OCI-M1 (cell line): ENCODE measurements around the gene WDR5.
A peak's percentile ranks its signal among the peaks of the same experiment; 100 is the strongest.

ENCODE experiments used
- DNase-seq: peaks from one replicate; lab custom pipeline; 2025; lab: John Stamatoyannopoulos, UW

WDR5 gene

DNA sequence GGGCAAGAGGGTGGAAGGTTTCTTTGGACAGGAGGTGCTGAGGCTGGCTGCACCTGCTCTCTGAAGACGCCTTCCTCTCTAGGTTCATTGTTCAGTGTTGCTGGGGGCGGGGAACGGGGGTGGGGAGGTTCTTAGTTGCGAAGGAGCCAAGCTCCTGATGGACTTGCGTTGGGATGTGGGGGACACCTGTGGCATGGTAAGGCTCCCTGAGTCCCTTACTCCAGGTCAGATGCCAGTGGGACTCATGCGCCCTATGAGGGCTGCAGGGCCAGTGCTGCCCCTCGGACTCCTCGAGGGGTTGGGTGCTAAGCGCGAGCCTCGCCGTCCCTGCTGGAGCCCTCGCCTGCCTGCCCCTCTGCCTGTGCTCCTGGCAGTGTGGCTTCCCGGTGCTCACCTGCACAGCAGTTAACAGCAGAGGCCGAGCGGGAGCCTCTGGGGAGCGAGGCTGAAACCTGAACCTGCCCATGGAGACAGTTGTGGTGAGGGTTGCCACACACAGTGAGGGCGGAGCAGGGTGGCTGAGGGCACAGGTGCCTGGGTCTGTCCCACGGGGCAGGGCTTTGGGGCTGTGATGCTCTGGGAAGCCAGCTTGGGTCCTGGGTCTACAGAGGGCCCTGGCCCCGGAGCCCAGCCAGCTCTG lies 23.0 kb downstream of the WDR5 start:
- no peak for DNase-seq

DNA sequence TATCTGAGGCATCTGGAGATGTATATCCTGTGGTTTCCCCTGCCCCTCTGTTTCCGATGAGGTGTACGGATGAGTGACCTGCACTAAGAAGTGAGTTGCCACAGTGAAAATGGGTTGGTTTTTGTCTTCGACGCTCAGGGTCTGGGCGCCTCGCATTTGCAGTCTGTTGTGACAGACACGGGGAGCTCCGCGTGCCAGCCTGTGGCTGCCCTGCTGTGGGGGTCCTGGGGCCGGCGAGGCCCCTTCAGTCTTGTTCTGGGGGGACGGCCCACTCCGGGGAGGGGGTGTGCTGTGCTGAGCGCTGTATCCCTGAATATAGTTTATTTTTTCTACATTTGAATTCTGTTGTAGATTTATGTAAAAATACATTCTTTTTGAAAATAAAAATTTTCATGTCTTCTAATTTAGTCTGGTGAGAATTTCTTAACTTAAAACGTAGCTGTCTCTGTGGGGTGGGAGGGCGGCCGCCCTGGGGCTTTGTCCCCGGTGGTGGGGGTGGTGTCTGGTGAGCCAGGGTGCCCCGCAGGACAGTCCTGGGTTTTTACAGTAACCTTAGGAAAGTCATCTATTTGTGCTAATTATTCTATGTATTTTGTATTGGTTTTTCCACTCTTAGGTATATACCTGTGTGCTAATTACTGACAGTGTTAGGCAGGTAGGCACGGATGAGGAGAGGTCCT lies 23.8 kb downstream of the WDR5 start:
- DNase-seq = no peak

DNA sequence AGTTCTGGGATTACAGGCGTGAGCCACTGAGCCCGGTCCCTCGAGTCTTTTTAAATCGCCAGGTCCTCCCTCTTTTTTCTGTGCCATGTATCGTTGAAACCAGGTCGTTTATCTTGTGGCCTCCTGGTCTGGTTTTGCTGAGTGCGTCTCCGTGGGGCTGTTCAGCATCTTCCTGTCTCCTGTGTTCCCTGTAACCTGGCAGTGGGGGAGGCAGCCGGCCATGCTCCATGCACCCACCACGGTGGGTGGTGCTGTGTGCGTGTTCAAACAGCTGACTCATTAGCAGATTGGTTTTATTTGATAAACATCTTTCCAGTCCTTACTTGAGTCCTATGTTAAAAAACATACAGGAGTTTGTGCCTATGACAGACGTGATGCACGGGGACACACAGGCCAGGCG lies 25.8 kb downstream of the WDR5 start:
- no peak for DNase-seq

DNA sequence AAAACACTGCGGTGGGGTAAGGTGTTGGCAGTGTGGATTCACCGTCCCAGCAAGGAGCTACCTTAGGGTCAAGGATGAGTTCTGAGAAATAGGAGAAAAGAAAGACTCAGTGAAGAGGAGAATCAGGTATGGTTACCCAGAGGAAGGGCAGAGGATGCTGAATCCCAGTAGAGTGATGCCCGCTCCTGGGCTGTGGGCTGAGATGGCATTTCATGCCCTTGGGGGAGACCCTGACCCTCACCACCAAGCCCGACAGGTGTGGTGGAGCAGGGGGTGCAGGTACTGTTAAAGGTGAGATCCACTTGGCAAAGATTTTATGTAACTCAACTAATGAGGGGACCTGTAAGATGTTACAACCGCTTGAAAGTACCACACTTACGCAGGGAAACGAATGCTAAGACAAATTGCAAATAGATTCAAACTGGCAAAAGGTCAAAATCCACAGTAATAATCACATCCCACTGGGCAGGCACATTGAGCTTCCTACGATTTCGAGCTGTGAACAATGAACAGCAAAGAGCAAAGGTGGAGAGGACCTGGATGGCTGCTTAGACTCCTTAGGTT lies 26.4 kb downstream of the WDR5 start:
- DNase-seq = no peak

DNA sequence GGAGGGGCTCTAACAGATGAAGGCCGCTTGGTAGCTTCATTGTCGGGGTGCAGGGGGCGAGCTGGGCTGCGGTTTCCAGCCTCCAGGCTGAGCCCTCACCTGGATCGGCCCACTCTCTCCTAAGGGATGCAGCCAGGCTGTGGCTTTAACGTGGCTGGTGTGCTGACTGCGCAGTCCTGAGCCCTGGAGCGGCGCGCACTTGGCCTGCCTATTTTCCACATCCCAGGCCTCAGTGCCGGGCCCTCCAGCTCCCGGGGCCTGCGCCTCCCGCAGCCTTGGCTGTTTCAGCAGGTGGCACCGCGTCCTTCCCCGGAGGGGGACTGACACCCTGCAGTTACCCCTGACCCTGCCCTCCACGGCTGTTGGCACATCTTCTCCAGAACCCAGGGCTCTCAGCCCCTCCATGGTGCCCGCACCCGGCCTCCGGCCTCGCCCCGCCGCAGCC lies 27.1 kb downstream of the WDR5 start:
- DNase-seq = no peak

DNA sequence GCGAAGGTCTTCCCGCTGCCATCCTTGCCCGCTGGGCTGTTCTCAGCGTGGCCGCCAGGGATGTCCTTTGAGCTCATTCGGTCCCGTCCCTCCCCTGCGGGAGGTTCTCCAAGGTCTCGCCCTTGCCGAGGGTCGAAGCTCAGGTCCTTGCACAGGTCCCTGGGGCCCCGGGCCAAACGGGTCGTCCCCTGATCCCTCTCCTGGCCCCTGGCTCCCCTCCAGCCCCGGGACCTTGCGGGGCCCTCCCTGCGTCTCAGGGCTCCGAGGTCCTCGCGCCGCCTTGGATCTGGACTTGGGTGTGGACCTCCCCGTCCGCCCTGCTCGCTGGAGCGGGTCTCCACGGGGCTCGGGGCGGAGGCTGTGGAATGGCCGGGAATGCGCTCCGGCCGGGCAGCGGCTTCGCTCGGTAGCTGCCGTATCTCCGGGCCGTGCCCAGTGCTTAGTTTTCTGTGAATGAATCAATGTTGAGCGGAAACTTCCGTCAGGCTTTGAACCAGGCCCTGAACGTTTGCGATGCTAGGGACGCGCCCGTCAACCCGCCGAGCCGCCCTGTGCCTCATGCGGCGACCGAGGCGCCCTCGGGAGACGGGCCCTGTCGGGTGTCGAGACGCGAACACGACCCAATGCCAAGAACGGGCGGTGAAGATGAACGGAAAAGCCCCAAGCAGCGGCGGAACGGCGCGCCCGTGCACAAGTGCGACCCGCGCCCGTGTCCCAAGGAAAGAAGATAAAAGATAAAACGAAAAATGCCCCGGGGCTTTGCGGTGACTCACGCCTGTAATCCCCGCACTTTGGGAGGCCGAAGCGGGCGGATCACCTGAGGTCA lies 27.7 kb downstream of the WDR5 start:
- DNase-seq = peak; percentile 63

DNA sequence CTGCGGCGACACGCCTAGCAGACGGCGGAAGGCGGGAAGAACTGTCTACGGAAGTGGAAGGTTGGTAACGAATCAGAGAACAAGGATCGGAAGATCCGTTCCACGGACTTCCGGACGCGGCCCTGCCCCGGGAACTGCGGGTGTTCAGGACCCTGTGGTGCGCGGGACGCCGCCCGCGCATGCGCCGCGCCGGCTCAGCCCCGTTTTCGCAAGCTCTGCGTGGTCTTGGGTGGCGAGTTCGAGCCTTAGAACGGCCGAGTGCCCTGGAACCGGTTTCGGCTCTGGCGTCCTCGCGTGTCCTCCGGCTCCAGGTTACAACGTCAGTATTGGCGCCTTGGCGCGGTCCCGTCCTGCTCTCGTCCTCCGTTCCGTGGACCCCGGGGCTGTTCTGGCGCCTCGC lies 29.0 kb downstream of the WDR5 start:
- no peak for DNase-seq

DNA sequence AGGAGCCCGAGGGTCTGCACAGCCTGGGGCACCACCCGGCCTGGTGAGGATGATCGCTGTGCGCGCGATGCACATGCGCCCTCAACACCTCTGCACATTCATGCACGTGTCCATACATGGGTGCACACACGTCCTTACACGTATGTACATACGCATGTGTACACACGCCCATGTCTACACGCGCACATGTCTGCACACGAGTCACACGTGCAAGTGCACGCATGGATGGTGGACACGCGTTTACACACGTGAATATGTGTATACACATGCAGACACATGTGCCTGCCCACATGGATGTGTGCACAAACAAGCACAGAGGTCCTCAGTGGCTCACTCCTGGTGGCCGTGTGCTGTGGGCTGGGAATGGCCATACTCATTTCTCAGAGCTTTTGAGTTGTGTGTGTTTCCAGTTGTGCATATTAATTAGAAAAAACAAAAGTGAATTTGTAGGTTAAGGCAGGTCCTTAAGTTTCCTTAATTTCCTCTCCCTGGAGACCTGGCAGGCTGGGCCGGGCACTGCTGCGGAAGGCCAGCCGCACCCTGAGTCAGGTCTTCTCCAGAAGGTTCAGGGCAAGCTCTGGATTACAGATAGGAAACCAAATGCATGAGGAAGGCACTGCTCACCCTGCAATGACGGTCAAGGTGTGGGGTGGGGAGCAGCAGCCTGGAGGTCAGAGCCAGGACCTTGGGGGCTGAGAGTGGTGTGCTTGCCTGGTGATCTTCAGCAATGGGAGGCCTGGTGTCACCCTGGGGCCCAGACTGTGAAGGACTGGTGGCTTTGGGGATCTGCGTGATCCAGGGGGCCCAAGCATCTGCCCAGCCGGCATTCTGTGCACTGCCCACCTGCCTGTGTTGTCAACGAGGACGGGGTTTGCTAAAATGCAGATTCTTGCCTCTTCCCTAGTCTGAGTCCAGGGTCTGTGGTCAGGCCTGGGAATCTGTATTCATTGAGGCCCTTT lies 29.8 kb downstream of the WDR5 start:
- no peak for DNase-seq

DNA sequence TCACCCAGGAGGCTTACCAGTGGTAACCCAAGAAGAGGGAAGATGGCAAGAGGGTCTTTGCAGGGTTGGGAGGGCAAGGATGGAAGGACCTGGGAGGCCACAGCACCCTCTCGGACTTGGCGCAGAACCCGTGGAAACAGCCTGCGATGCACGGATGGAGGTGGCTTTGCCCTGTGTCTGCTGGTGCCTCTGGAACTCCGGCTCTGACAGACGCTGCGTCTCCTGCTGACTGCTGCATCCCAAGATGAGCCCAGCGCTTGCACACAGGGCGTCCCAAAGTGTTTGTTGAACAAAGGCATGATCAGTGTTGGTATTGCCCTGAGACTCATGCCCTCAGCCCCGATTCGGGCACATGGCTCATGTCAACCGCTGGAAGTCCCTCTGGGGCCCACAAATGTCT lies 30.5 kb downstream of the WDR5 start:
- DNase-seq = no peak

DNA sequence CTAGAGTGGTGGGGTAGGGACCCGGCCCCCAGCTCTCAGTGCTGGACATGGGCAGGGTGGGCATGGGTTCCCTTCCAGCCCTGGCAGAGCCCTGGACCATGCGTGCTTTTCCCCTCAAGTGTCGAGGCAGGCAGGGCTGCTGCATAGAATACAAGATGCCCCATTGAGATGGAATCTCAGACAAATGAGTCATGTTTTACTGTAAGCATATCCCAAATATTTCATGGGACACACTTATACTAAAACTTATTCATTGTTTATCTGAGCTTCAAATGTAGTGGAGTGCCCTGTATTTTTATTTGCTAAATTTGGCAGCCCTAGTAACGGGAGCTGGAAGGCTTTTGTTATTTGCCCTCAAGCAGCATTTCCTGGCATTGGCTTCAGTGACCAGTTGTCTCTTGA lies 31.6 kb downstream of the WDR5 start:
- no peak for DNase-seq

DNA sequence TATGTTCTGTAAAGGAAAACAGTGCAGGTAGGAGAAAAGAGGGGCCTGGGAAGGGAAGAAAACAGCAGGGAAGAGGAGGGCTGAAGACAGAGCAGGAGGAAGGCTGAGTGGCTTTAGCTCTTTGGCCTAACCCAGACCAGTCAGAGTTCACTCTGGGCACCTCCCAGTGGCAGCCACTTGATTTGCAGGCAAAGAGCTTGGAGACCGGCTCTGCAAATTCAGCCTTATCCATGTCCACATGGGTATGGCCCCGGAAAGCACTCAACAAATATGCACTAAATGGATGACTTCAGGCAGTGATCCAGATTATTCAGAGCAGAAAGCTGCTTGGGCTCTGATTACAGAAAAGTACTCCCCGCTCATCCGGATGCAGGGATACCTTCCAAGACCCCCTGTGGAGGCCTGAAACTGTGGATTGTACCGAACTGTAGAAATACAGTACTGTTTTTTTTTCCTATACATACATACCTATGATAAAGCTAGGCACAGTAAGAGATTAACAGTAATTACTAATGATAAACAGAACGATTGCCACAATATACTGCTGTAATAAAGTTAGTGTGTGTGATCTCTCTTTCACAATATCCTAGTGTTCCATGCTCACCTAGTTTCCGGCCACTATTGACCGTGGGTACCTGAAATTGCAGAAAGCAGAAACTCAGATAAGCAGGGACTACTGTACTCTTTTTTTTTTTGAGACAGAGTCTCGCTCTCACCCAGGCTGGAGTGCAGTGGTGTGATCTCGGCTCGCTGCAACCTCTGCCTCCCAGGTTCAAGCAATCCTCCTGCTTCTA lies 33.1 kb downstream of the WDR5 start:
- DNase-seq = no peak

DNA sequence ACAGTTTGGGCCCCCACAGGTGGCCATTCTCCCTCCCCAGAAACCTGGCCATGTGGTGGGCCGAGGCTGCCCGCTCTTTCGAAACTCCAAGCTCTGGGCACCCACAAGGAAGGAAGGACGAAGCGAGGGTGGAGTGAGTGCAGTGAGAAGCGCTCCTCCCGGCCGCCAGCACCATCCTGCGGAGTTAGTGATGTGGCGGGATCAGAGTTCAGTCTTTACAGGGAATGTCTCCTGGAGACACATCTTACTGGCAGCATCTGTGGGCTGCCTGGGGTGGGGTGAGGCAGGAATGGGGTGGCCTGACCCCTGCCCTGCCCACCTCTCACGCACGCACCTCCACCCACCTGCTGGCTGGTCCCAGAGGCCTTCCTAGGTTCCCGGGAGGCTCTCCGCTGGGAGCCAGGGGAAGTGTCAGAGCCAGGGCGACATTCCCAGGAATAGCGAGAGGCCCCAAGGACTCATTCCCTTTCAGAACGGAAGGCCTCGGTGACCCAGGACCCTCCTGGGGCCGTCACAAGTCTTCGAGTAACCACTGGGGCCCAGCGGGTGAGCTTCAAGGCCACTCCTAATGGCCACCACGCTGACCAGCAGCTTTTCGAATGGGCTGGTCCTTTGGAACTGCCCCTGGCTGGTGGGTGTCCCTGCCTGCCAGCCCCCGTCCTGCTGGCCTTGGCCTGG lies 34.0 kb downstream of the WDR5 start:
- DNase-seq = no peak

DNA sequence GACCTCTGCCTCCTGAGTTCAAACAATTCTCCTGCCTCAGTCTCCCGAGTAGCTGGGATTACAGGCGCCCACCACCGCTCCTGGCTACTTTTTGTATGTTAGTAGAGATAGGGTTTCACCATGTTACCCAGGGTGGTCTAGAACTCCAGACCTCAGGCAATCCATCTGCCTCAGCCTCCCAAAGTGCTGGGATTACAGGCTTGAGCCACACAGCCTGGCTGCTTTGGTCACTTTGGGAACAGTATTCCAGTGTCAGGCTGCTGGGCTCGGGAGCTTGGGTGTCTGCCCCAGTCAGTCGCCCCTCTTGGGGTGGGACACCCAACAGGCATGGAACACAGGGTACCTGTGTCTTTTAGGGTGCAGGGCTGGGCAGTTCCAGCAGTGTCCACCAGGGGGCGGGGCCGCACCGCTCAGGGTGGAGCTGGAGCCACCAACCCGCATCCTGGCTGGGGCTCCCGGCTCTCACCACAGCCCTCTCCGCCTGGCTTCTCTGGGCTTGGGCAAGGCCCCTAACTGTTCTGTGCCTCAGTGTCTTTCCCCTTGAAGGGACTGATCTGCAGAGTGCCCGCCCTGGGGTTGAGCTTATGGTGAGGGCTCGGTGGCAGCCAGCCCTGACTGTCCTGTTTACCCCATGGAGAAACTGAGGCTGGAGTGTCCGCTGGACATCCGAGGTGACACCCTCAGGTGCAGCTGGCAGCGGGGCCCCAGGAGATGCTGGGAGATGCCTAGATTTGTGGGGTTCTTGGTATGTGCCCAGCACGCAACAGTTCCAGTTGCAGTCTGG lies 34.8 kb downstream of the WDR5 start:
- DNase-seq = no peak

DNA sequence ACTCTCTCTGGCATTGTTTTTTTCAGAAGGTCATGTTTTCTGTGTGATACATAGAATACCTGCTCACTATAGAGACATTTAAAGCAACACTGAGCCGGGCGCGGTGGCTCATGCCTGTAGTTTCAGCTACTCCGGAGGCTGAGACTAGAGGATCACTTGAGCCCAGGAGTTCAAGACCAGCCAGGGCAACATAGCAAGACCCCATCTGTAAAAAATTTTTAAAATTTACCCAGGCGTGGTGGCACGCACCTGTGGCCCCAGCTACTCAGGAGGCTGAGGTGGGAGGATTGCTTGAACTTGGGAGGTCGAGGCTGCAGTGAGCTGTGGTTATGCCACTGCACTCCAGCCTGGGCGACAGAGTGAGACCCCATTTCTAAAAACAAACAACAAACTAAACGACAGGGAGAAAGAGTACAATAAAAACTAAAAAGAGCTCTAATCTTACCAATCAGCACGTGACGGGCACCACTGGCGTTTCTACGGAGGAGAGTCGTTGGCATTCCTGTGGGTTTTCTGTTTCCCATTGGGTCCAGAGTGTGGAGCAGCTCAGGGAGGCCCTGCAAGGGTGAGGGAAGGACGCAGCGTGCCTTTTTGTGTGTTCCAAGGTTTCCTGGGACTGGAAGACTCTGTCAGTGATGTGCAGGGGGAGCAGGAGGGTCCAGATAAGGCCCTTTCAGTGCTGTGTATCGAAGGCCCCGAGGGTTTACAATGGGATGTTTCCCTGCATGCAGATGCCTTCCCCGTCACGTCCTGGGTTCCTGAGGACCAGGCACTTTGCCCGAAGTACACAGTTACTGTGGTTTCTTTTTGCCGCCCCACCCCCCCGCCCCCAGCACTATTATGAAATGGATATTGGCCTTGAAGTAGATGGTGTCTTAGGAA lies 35.7 kb downstream of the WDR5 start:
- DNase-seq = no peak

DNA sequence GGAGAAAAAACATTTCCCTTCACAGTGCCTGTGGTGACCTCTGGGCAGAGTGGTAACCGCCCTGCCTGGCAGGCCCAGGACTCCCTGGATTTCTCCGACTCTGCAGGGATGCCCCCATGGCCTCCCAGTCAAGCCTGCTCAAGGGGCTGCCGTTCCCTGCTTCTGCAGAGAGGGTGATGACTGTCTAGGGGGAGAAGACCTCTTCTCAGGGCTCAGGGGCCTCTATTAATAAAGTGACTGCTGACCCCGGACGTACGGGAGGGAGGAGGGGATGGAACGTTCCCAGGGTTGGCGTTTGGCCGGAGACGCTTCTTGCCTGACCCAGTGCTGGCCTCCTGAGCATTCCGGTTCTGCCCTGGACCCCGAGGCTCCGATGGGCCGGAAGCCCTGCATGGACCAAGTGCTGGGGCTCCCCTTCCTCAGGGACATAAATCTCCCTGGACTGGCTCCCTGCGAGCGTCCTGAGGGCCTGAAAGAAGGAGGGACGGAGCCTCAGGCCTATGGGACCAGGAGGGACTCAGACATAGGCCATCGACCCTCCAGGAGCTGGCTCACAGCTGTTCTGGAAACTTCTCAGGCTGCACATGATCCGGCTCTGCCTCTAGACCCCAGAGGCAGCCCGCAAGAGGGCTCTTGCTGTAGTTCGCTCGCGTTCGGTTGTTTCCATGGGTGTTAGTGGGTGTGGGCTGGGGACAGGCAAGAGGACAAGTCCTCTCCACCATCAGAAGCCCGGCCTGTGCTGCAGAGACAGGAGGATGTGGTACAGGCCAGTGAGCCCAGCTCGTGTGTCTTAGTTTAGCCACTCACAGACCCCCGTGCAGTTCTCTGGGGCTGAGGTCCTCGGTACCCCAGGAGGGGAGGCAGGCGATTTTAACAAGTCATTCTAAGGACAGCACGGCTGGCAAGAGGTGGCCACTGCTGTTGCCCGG lies 36.6 kb downstream of the WDR5 start:
- DNase-seq = no peak

DNA sequence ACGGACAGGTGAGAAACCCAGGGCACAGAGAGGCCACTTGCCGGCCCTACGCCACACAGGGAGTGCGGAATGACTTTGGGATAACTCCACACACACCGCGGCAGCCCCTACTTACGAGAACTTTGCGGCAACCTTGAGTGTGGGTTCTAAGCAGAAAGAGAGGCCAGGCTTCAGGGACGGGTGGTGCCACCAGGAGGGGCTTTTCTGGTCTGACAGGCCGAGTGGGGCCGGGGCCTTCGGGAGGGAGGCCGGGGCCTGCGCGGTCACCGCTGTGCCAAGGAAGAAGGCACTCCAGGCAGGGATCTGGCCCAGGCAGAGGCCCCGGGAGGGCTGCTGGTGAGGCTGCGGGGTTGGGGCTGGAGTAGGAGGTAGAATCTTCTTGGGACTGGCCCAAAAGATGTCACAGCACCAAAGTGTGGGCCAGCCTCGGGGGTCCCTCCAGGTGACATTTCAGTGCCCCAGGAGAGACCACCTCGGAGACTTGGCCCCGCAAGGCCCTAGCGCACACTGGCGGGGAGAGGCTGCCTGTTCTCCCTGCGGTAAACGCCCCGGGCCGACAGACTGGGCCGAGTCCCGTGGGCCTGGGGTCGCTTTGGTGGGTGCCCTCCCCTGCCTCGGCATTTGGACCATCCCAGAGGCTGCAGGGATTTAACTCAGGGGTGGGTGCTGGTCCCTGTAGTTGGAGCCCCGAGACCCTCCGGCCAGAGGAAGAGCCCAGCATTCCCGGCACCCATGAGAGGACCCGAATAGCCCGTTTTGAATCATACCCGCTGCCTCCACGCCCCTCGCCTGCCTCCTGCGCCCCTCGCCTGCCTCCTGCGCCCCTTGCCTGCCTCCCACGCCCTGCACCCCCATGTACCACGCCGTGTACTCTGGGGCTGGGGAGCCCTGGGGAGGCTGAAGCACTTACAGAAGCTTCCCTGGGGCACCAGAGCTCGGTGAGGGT lies 37.5 kb downstream of the WDR5 start:
- no peak for DNase-seq
